Measurements from ENCODE around the gene GPER1. TPM values are rescaled to one million over a fixed set of nuclear protein-coding genes. Genes with fewer than 3 reads are reported as not detected.

GPER1 gene
- total RNA-seq, 1 experiment from 2014 or later: 1.2 TPM

GRCh38 chr7:1101563-1102431, 13.9 kb downstream of the GPER1 start:
- H3K4me1 ChIP-seq (ENCODE audit: control insufficient read depth in 1 of 2, insufficient read depth in 2 of 2, low read length in 2 of 2): no peaks in the 10 kb centered on the region
- ChIA-PET RAD21 (ENCODE audit: low non-redundant PET in 1 of 2, low total read pairs in 2 of 2, uncharacterized antibody in 2 of 2, unreplicated experiment in 2 of 2) (no interaction called here), POLR2A (no interaction called here), CTCF (no interaction called here)
- DNase-seq (ENCODE audit: low read depth, low spot score) (no peak), ATAC-seq (no peak)
- 0 out of 4 replicates have a peak, but pooled peaks cover 0 to 2% of the 10 kb centered on the region in 2 experiments for H3K36me3 ChIP-seq (ENCODE audit: control insufficient read depth in 1 of 2, insufficient read depth in 2 of 2, low read length in 2 of 2)
- H3K9ac ChIP-seq (ENCODE audit: low read length): no peak overlapping the region
- no peak overlapping the region for H2AFZ ChIP-seq (ENCODE audit: low read depth, low read length, poor library complexity, severe bottlenecking)
- BruUV-seq (replicated peaks): no TSS peak
- TF ChIP-seq EZH2 (IDR thresholded peaks at IDR 0.05): no peak
- TF ChIP-seq ZBTB33 (IDR thresholded peaks at IDR 0.05; ENCODE audit: extremely low read depth, insufficient replicate concordance, low read length): no peak
- TF ChIP-seq EZH2phosphoT487 (IDR thresholded peaks at IDR 0.05; ENCODE audit: borderline replicate concordance): no peak
- TF ChIP-seq ZFX (IDR thresholded peaks at IDR 0.05): no peak
- no peak for TF ChIP-seq MAX (IDR thresholded peaks at IDR 0.05)
- H3K4me2 ChIP-seq (ENCODE audit: low read length): no peak overlapping the region
- H3K27me3 ChIP-seq (ENCODE audit: insufficient read depth, low read length): no peaks in the 10 kb centered on the region
- H4K20me1 ChIP-seq (ENCODE audit: insufficient read depth): no peaks in the 10 kb centered on the region
- no peak overlapping the region for H3K4me3 ChIP-seq (replicated peaks in 1 of 2; ENCODE audit: low read depth in 1 of 2, low read length in 2 of 2)
- H3K9me3 ChIP-seq (ENCODE audit: control insufficient read depth in 1 of 2, insufficient read depth in 1 of 2, low read depth in 1 of 2, low read length in 2 of 2): no peaks in the 10 kb centered on the region
- peaks cover 31% of the 10 kb centered on the region; the same call in 1 of the 2 replicates for H3K79me2 ChIP-seq (ENCODE audit: insufficient read depth, low read length)
- H3K9me2 ChIP-seq (ENCODE audit: insufficient read depth): no peaks in the 10 kb centered on the region
- intact Hi-C loops (cut with micrococcal nuclease): no loop called here
- no peak overlapping the region for H3K27ac ChIP-seq (ENCODE audit: low read depth, low read length)
